Measurements from ENCODE around the gene DHX57. TPM values are rescaled to one million over a fixed set of nuclear protein-coding genes. Genes with fewer than 3 reads are reported as not detected.
"Not testable (repeated sequence)": the region's sequence is repeated elsewhere in the genome, so short reads cannot be mapped to it uniquely, and the experiment has no call there.

DHX57 gene
- total RNA-seq, 1 donor from 2014 or later, result 36.1 TPM

- DNase-seq (ENCODE audit: low read depth), result no peak
Observed at GRCh38 chr2:38797953-38798352, 77.8 kb downstream of the DHX57 start.

- DNase-seq (ENCODE audit: low read depth), result peak; percentile 41
Observed at GRCh38 chr2:38797250-38797676, 78.5 kb downstream of the DHX57 start.

- not testable (repeated sequence) for DNase-seq (ENCODE audit: low read depth)
Observed at GRCh38 chr2:38795016-38795415, 80.7 kb downstream of the DHX57 start.

- DNase-seq (ENCODE audit: low read depth), result peak; percentile 87
Observed at GRCh38 chr2:38794235-38794946, 81.3 kb downstream of the DHX57 start.

- DNase-seq (ENCODE audit: low read depth), result no peak
Observed at GRCh38 chr2:38793511-38793910, 82.2 kb downstream of the DHX57 start.

- no peak for DNase-seq (ENCODE audit: low read depth)
Observed at GRCh38 chr2:38792751-38793150, 83.0 kb downstream of the DHX57 start.

GRCh38 chr2:38792321-38792720, 83.4 kb downstream of the DHX57 start:
- not testable (repeated sequence) for DNase-seq (ENCODE audit: low read depth)

- DNase-seq (ENCODE audit: low read depth), result no peak
Observed at GRCh38 chr2:38791744-38792143, 84.0 kb downstream of the DHX57 start.

GRCh38 chr2:38789691-38790090, 86.0 kb downstream of the DHX57 start:
- no peak for DNase-seq (ENCODE audit: low read depth)

GRCh38 chr2:38788306-38788705, 87.4 kb downstream of the DHX57 start:
- DNase-seq (ENCODE audit: low read depth), result peak; percentile 89

- no peak for DNase-seq (ENCODE audit: low read depth)
Observed at GRCh38 chr2:38783586-38783985, 92.1 kb downstream of the DHX57 start.

- DNase-seq (ENCODE audit: low read depth), result no peak
Observed at GRCh38 chr2:38778687-38779082, 97.0 kb downstream of the DHX57 start.

- DNase-seq (ENCODE audit: low read depth), result no peak
Observed at GRCh38 chr2:38776531-38776930, 99.2 kb downstream of the DHX57 start.

- no peak for DNase-seq (ENCODE audit: low read depth)
Observed at GRCh38 chr2:38775921-38776225, 99.9 kb downstream of the DHX57 start.

GRCh38 chr2:38775097-38775920, 100.4 kb downstream of the DHX57 start:
- DNase-seq (ENCODE audit: low read depth), result no peak

GRCh38 chr2:38771632-38772031, 104.1 kb downstream of the DHX57 start:
- no peak for DNase-seq (ENCODE audit: low read depth)

- no peak for DNase-seq (ENCODE audit: low read depth)
Observed at GRCh38 chr2:38765551-38765950, 110.2 kb downstream of the DHX57 start.

- no peak for DNase-seq (ENCODE audit: low read depth)
Observed at GRCh38 chr2:38765149-38765548, 110.6 kb downstream of the DHX57 start.

- no peak for DNase-seq (ENCODE audit: low read depth)
Observed at GRCh38 chr2:38763728-38764127, 112.0 kb downstream of the DHX57 start.

- DNase-seq (ENCODE audit: low read depth), result no peak
Observed at GRCh38 chr2:38763228-38763627, 112.5 kb downstream of the DHX57 start.

GRCh38 chr2:38755891-38756290, 119.8 kb downstream of the DHX57 start:
- DNase-seq (ENCODE audit: low read depth), result not testable (repeated sequence)

- no peak for DNase-seq (ENCODE audit: low read depth)
Observed at GRCh38 chr2:38754506-38754905, 121.2 kb downstream of the DHX57 start.

- no peak for DNase-seq (ENCODE audit: low read depth)
Observed at GRCh38 chr2:38754049-38754448, 121.7 kb downstream of the DHX57 start.

All from renal cortical epithelial cell (primary cell).